Measurements from ENCODE around the gene ZSCAN22.

Gene ZSCAN22

GRCh38 chr19:58380037-58380661 lies 53.4 kb downstream of the ZSCAN22 start:
- no peak for DNase-seq

- DNase-seq = peak; percentile 99
These were observed 54.1 kb downstream of the ZSCAN22 start, which contains the start of gene ZNF837 for GRCh38 chr19:58380662-58381459. TSS of gene ZNF837 (minus strand) at chr19:58381030. CDS start at chr19:58369332, 11,698 bp downstream.

- DNase-seq = no peak
These were observed 54.8 kb downstream of the ZSCAN22 start for GRCh38 chr19:58381460-58382212.

- DNase-seq = peak; percentile 60
These were observed 56.3 kb downstream of the ZSCAN22 start for GRCh38 chr19:58382997-58383603.

- no peak for DNase-seq
These were observed 58.6 kb downstream of the ZSCAN22 start for GRCh38 chr19:58385313-58385890.

- peak; percentile 75 for DNase-seq
These were observed 59.2 kb downstream of the ZSCAN22 start for GRCh38 chr19:58385891-58386575.

GRCh38 chr19:58386576-58387337 lies 60.0 kb downstream of the ZSCAN22 start, which contains the start of gene RPS5:
TSS of gene RPS5 (plus strand) at chr19:58387269. CDS start at chr19:58388138, 869 bp downstream.
- DNase-seq = peak; percentile 98

- peak; percentile 63 for DNase-seq
These were observed 60.8 kb downstream of the ZSCAN22 start for GRCh38 chr19:58387338-58388174.

DNA sequence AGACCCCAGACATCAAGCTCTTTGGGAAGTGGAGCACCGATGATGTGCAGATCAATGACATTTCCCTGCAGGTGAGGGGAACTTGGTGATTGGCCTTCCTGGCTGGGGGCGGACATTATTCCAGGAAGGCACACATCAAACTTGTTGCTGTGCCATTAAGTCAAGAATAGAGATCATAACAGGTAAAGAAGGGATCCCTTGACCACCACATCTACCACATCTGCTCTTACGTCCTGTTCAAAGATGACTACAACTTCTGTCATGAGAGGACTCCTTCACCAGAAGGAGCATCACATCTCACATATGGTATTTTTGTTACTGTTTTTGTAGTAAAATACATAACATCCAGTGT lies 61.4 kb downstream of the ZSCAN22 start:
- no peak for DNase-seq

All from activated effector memory CD4-positive, alpha-beta T cell treated with anti-CD3 and anti-CD28 coated beads, Interleukin-2, amount 50 U/mL, for 16 hours (primary cell).